PFSK-1 (cell line): ENCODE results near the gene ANXA6.

Experiments used
- FOXP2 ChIP-seq: optimal IDR thresholded peaks from 2 replicates; pipeline ENCODE3; 2011; ENCODE audit warnings: borderline replicate concordance, control low read depth, inconsistent platforms; ENCODE audit not compliant: insufficient read depth; ENCODE audit errors: extremely low read length, extremely low read depth
- POLR2AphosphoS5 ChIP-seq: IDR thresholded peaks from 2 replicates; pipeline ENCODE4 v1.6.1; 2012; ENCODE audit warnings: low read depth, mild to moderate bottlenecking, control low read depth, low read length, moderate library complexity
- SIN3A ChIP-seq: IDR thresholded peaks from 2 replicates; pipeline ENCODE4 v1.6.1; 2012; ENCODE audit warnings: mild to moderate bottlenecking, low read length, moderate library complexity, borderline replicate concordance; ENCODE audit not compliant: insufficient read depth
- TAF1 ChIP-seq: IDR thresholded peaks from 2 replicates; pipeline ENCODE4 v1.6.1; 2012; ENCODE audit warnings: low read length, control low read depth, borderline replicate concordance; ENCODE audit not compliant: insufficient read depth
- TF ChIP-seq, protein P1 (sequence below), 2 experiments: IDR thresholded peaks; 2 replicates each; pipeline versions ENCODE4 v1.6.1 to v1.8.0; 2011 to 2012; ENCODE audit warnings: low read depth in 2 of 2, low read length in 2 of 2, control low read depth in 1 of 2, inconsistent platforms in 1 of 2, mild to moderate bottlenecking in 1 of 2, moderate library complexity in 1 of 2; ENCODE audit not compliant: insufficient read depth in 1 of 2

ANXA6 gene

DNA sequence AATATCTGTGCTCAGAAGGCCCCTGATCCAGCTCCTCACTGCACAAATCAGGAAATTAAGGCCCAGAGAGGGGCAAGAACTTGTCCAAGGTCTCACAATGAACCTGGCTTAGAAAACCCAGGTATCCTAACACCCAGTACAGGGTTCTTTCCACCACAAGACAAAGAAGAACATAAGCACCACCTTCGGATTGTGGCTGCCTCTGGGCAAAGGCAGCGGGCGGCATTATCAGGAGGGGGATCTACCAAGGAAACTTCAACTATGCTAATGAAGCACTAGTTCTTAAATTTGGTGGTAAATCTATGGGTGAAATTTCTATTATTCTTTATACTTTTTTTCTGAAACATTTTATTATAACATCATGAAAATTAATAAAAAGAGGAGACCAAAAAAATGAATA, 17.9 kb downstream of the ANXA6 start:
- TF ChIP-seq POLR2AphosphoS5, result no peak
- no peak for TF ChIP-seq TAF1
- TF ChIP-seq FOXP2, result no peak
- no peak for TF ChIP-seq SIN3A
- TF ChIP-seq, protein P1, sequence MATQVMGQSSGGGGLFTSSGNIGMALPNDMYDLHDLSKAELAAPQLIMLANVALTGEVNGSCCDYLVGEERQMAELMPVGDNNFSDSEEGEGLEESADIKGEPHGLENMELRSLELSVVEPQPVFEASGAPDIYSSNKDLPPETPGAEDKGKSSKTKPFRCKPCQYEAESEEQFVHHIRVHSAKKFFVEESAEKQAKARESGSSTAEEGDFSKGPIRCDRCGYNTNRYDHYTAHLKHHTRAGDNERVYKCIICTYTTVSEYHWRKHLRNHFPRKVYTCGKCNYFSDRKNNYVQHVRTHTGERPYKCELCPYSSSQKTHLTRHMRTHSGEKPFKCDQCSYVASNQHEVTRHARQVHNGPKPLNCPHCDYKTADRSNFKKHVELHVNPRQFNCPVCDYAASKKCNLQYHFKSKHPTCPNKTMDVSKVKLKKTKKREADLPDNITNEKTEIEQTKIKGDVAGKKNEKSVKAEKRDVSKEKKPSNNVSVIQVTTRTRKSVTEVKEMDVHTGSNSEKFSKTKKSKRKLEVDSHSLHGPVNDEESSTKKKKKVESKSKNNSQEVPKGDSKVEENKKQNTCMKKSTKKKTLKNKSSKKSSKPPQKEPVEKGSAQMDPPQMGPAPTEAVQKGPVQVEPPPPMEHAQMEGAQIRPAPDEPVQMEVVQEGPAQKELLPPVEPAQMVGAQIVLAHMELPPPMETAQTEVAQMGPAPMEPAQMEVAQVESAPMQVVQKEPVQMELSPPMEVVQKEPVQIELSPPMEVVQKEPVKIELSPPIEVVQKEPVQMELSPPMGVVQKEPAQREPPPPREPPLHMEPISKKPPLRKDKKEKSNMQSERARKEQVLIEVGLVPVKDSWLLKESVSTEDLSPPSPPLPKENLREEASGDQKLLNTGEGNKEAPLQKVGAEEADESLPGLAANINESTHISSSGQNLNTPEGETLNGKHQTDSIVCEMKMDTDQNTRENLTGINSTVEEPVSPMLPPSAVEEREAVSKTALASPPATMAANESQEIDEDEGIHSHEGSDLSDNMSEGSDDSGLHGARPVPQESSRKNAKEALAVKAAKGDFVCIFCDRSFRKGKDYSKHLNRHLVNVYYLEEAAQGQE (IDR thresholded peaks at IDR 0.05; ENCODE audit: insufficient read depth in 1 of 2, low read depth in 2 of 2, low read length in 2 of 2), result no peak

- TF ChIP-seq TAF1, result no peak
- no peak for TF ChIP-seq SIN3A
- TF ChIP-seq, protein P1 (IDR thresholded peaks at IDR 0.05; ENCODE audit: insufficient read depth in 1 of 2, low read depth in 2 of 2, low read length in 2 of 2), result no peak
These were observed 18.6 kb downstream of the ANXA6 start for GRCh38 chr5:151139015-151139414.

DNA sequence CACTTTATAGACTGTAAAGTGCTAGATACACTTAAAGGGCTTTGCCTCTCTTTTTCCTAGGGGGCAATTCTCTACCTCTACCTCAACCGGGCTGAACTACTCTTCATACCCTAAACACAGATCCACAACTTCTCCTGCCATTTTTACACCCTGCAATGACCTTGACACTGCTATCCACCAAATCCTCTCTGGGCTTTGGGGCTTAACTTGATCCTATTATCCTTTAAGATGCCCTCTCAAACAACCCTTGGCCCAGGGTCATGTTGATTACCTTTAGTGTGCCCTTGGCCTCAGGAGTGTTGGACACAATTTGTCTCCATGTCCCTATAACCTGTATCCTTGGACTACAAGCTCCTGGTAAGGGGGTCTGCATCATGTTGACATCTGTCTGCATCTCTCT, 19.5 kb downstream of the ANXA6 start:
- TF ChIP-seq POLR2AphosphoS5, result no peak
- no peak for TF ChIP-seq TAF1
- TF ChIP-seq, protein P1 (IDR thresholded peaks at IDR 0.05; ENCODE audit: insufficient read depth in 1 of 2, low read depth in 2 of 2, low read length in 2 of 2), result no peak
- TF ChIP-seq SIN3A, result no peak
- TF ChIP-seq FOXP2, result no peak

GRCh38 chr5:151137067-151137825, 20.3 kb downstream of the ANXA6 start:
- TF ChIP-seq FOXP2, result no peak
- no peak for TF ChIP-seq SIN3A
- no peak for TF ChIP-seq POLR2AphosphoS5
- no peak for TF ChIP-seq TAF1
- TF ChIP-seq, protein P1 (IDR thresholded peaks at IDR 0.05; ENCODE audit: insufficient read depth in 1 of 2, low read depth in 2 of 2, low read length in 2 of 2), result no peak

DNA sequence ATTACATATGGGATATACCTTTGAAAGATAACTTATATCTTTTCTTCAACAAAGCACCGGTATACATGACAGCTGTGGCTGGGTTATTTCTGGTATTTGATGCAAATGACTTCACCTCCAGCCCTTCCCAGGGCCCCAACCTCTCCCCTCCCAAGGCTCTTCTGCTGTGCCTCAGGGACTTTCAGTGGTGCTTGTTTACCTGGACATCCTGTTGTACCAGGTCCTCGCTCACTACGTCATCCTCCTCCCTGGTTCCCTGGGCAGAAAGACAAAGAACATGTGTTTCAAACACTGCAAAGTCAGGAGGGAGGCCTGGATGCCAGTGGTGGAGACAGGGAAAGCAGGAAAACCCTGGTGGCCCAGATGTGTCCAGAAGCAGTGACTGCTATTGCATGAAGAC, 23.4 kb downstream of the ANXA6 start:
- no peak for TF ChIP-seq TAF1
- no peak for TF ChIP-seq POLR2AphosphoS5
